Measurements from ENCODE around the gene SIAH3. TPM values are rescaled to one million over a fixed set of nuclear protein-coding genes. Genes with fewer than 3 reads are reported as not detected.

SIAH3 gene
- total and polyA plus RNA-seq, 9 of the 15 experiments (the other 6 are each of a cell fraction or from before 2014, with no cell fraction given): not detected

- ChIA-PET POLR2A (no interaction called here), CTCF (ENCODE audit: low intra/inter-chr PET ratio) (no interaction called here)
- DNase-seq (ENCODE audit: extremely low read depth in 1 of 4, low spot score in 3 of 4): no peak
- BruUV-seq (replicated peaks): no TSS peak
- no peaks in the 10 kb centered on the region for H3K9me1 ChIP-seq (ENCODE audit: control insufficient read depth, insufficient read depth, low read length)
- no peaks in the 10 kb centered on the region for H4K20me1 ChIP-seq (replicated peaks; ENCODE audit: control insufficient read depth, insufficient read depth, low read length)
- H3K27ac ChIP-seq (ENCODE audit: extremely low read depth, low read depth, low read length): no peak overlapping the region
- no peak for FAIRE-seq
- TF ChIP-seq U2AF1 (optimal IDR thresholded peaks at IDR 0.05; ENCODE audit: low read depth, low read length): no peak
- no peak for TF ChIP-seq TAF15 (IDR thresholded peaks at IDR 0.05; ENCODE audit: low read depth, low read length)
- TF ChIP-seq KDM1A (IDR thresholded peaks at IDR 0.05): no peak
- no peak for TF ChIP-seq PPARD (CRISPR knock-in tag; IDR thresholded peaks at IDR 0.05)
- H2AFZ ChIP-seq (ENCODE audit: low read depth, low read length): no peak overlapping the region
- H3K4me1 ChIP-seq (replicated peaks in 1 of 2; ENCODE audit: control insufficient read depth in 2 of 2, insufficient read depth in 2 of 2, low read length in 2 of 2): no peaks in the 10 kb centered on the region
- no peak for ATAC-seq
- peaks cover 0 to 14% of the 10 kb centered on the region in 2 experiments; a peak in 2 of 5 replicates for H3K27me3 ChIP-seq (ENCODE audit: control insufficient read depth in 2 of 2, insufficient read depth in 2 of 2, low read length in 2 of 2)
- H3K4me2 ChIP-seq (ENCODE audit: insufficient read depth, low read length): no peak overlapping the region
- intact Hi-C loops (cut with micrococcal nuclease): no loop called here
- H3K9me3 ChIP-seq (replicated peaks; ENCODE audit: control insufficient read depth, insufficient read depth, low read depth, low read length): no peaks in the 10 kb centered on the region
- no peaks in the 10 kb centered on the region for H3K36me3 ChIP-seq (ENCODE audit: control insufficient read depth, insufficient read depth, low read length)
- WGBS (ENCODE audit: insufficient coverage, low coverage, missing lambda C conversion rate): 5% methylated on average over 5 of the region's 5 CpGs
- H3K79me2 ChIP-seq (ENCODE audit: control insufficient read depth, insufficient read depth, low read length): no peaks in the 10 kb centered on the region
- H3K9ac ChIP-seq (ENCODE audit: insufficient read depth in 1 of 2, low read depth in 2 of 2, low read length in 2 of 2): no peak overlapping the region
- in situ Hi-C loops (cut with MboI): no loop called here
- H3K4me3 ChIP-seq: no peak overlapping the region
These were observed 27.4 kb upstream of the SIAH3 start for GRCh38 chr13:45878966-45879365.

- H4K20me1 ChIP-seq (replicated peaks; ENCODE audit: control insufficient read depth, insufficient read depth, low read length): no peaks in the 10 kb centered on the region
- H2AFZ ChIP-seq (ENCODE audit: low read depth, low read length): no peak overlapping the region
- no peak overlapping the region for H3K27ac ChIP-seq (ENCODE audit: extremely low read depth, low read depth, low read length)
- ChIA-PET POLR2A (interaction anchor here (0.6 kb wide), 1 partner anchor 291 kb away, joined by 3 read pairs; no protein-coding TSS in a partner anchor), CTCF (ENCODE audit: low intra/inter-chr PET ratio) (no interaction called here)
- no TSS peak for BruUV-seq (replicated peaks)
- H3K4me3 ChIP-seq: no peak overlapping the region
- no peaks in the 10 kb centered on the region for H3K36me3 ChIP-seq (ENCODE audit: control insufficient read depth, insufficient read depth, low read length)
- no peak overlapping the region for H3K9ac ChIP-seq (ENCODE audit: insufficient read depth in 1 of 2, low read depth in 2 of 2, low read length in 2 of 2)
- no peak overlapping the region for H3K4me2 ChIP-seq (ENCODE audit: insufficient read depth, low read length)
- ATAC-seq (no peak), FAIRE-seq (no peak), DNase-seq (ENCODE audit: extremely low read depth in 1 of 4, low spot score in 3 of 4) (no peak)
- no peaks in the 10 kb centered on the region for H3K9me1 ChIP-seq (ENCODE audit: control insufficient read depth, insufficient read depth, low read length)
- peaks cover 0 to 20% of the 10 kb centered on the region in 2 experiments; a peak in 2 of 5 replicates for H3K27me3 ChIP-seq (ENCODE audit: control insufficient read depth in 2 of 2, insufficient read depth in 2 of 2, low read length in 2 of 2)
- H3K9me3 ChIP-seq (replicated peaks; ENCODE audit: control insufficient read depth, insufficient read depth, low read depth, low read length): no peaks in the 10 kb centered on the region
- intact Hi-C loops (cut with micrococcal nuclease): no loop called here
- H3K79me2 ChIP-seq (ENCODE audit: control insufficient read depth, insufficient read depth, low read length): no peaks in the 10 kb centered on the region
- WGBS (ENCODE audit: insufficient coverage, low coverage, missing lambda C conversion rate): 0% methylated on average over 4 of the region's 4 CpGs
- H3K4me1 ChIP-seq (replicated peaks in 1 of 2; ENCODE audit: control insufficient read depth in 2 of 2, insufficient read depth in 2 of 2, low read length in 2 of 2): no peaks in the 10 kb centered on the region
- in situ Hi-C loops (cut with MboI): no loop called here
- TF ChIP-seq ZNF586 (CRISPR knock-in tag; conservative IDR thresholded peaks at IDR 0.05) (no peak), RUNX1 (IDR thresholded peaks at IDR 0.05; ENCODE audit: low read depth) (no peak), PCBP2 (IDR thresholded peaks at IDR 0.05; ENCODE audit: low read depth, low read length, poor library complexity, severe bottlenecking) (no peak), ZNF175 (CRISPR knock-in tag; IDR thresholded peaks at IDR 0.05; ENCODE audit: low read depth) (no peak), ZNF780A (CRISPR knock-in tag; IDR thresholded peaks at IDR 0.05) (no peak), SREBF2 (CRISPR knock-in tag; IDR thresholded peaks at IDR 0.05) (no peak), RNF219 (CRISPR knock-in tag; IDR thresholded peaks at IDR 0.05) (no peak), POLR2AphosphoS5 (IDR thresholded peaks at IDR 0.05; ENCODE audit: control insufficient read depth, insufficient read depth, low read depth, low read length) (no peak), CBX8 (IDR thresholded peaks at IDR 0.05; ENCODE audit: borderline replicate concordance, extremely low read depth, low read depth, low read length, poor library complexity, severe bottlenecking) (no peak), ZNF217 (CRISPR knock-in tag; IDR thresholded peaks at IDR 0.05) (no peak)
These were observed 25.2 kb upstream of the SIAH3 start for GRCh38 chr13:45876781-45877180.
